HepG2 (cell line): Measurements from ENCODE around the gene CKAP2L. TPM values are rescaled to one million over a fixed set of nuclear protein-coding genes. Genes with fewer than 3 reads are reported as not detected.

Experiments
- FOXM1 ChIP-seq: sonication (generic); formaldehyde crosslinking; IDR thresholded peaks from 2 replicates; pipeline ENCODE4 v1.5.0; 2020; ENCODE audit warnings: missing genetic modification reagents
- HNF4G ChIP-seq, 2 experiments: sonication (generic) in 1 of 2; formaldehyde crosslinking in 1 of 2; IDR thresholded peaks; 2 replicates each; pipeline versions ENCODE4 v1.4.0 to v1.6.1; 2011 to 2020; ENCODE audit warnings: borderline replicate concordance in 2 of 2, low read depth in 2 of 2, mild to moderate bottlenecking in 2 of 2, low read length in 1 of 2, missing genetic modification reagents in 1 of 2, moderate library complexity in 1 of 2
- KLF11 ChIP-seq: IDR thresholded peaks from 2 replicates; pipeline ENCODE4 v1.6.1; 2016; ENCODE audit warnings: missing compliant biosample characterization
- MXD4 ChIP-seq: IDR thresholded peaks from 2 replicates; pipeline ENCODE4 v1.6.1; 2016; ENCODE audit warnings: mild to moderate bottlenecking, missing biosample characterization, missing genetic modification reagents
- PTBP1 ChIP-seq: fragments of 200-400 bp; formaldehyde crosslinking; IDR thresholded peaks from 2 replicates; pipeline ENCODE4 v1.6.1; 2018; ENCODE audit warnings: low read length, low read depth; ENCODE audit not compliant: poor library complexity, severe bottlenecking
- SOX6 ChIP-seq, 2 experiments: fragments of 450-650 bp in 1 of 2; sonication (generic) in 1 of 2; formaldehyde crosslinking in 1 of 2; IDR thresholded peaks; 2 replicates each; pipeline versions ENCODE4 v1.4.0 to v1.6.1; 2017 to 2020; ENCODE audit warnings: antibody characterized with exemption in 1 of 2, mild to moderate bottlenecking in 1 of 2, missing genetic modification reagents in 1 of 2
- TBP ChIP-seq: sonication (generic); formaldehyde crosslinking; IDR thresholded peaks from 2 replicates; pipeline ENCODE4 v1.5.0; 2020; ENCODE audit warnings: missing genetic modification reagents
- UBTF ChIP-seq: sonication (generic); formaldehyde crosslinking; IDR thresholded peaks from 2 replicates; pipeline ENCODE4 v1.4.0; 2020; ENCODE audit warnings: mild to moderate bottlenecking, missing genetic modification reagents
- YY1 ChIP-seq: IDR thresholded peaks from 2 replicates; pipeline ENCODE4 v1.6.1; 2011; ENCODE audit warnings: low read length, low read depth, moderate library complexity, mild to moderate bottlenecking; ENCODE audit not compliant: insufficient read depth, insufficient replicate concordance
- ZNF7 ChIP-seq: IDR thresholded peaks from 2 replicates; pipeline ENCODE4 v1.6.1; 2016; ENCODE audit warnings: missing biosample characterization, missing genetic modification reagents
- ZUFSP ChIP-seq: sonication (generic); formaldehyde crosslinking; IDR thresholded peaks from 2 replicates; pipeline ENCODE4 v1.9.0; 2021; ENCODE audit warnings: missing genetic modification reagents, mild to moderate bottlenecking, borderline replicate concordance
- polyA plus RNA-seq, 8 experiments: library from polyadenylated mRNA; depleted of rRNA in 3 of 8; stranded (reverse) in 7 of 8; unstranded in 1 of 8; fragments of >200 nt; fragmentation: Illumina TruSeq in 4 of 8; extraction: Trizol in 4 of 8; gene quantifications; 2 replicates each; pipeline versions ENCODE4 v1.2.1 to v1.2.3, GENCODE V29; 2011 to 2016; ENCODE audit warnings: low read depth in 4 of 8, missing spikeins in 1 of 8, mixed read lengths in 1 of 8; ENCODE audit not compliant: insufficient read depth in 1 of 8
- total RNA-seq, 5 experiments: library from RNA; depleted of rRNA; stranded (reverse); fragments of >200 nt; fragmentation: Illumina TruSeq; extraction: Trizol; gene quantifications; 2 replicates each; pipeline ENCODE4 v1.2.3, GENCODE V29; 2016; ENCODE audit warnings: low read depth in 1 of 5
- TF ChIP-seq, protein P1 (sequence below): sonication (generic); formaldehyde crosslinking; IDR thresholded peaks from 2 replicates; pipeline ENCODE4 v1.5.0; 2020; ENCODE audit warnings: mild to moderate bottlenecking, missing genetic modification reagents, moderate library complexity
- TF ChIP-seq, protein P2 (sequence below): IDR thresholded peaks from 2 replicates; pipeline ENCODE4 v1.6.1; 2016; ENCODE audit warnings: low read depth
- TF ChIP-seq, protein P3 (sequence below): sonication (generic); formaldehyde crosslinking; IDR thresholded peaks from 2 replicates; pipeline ENCODE4 v1.4.0; 2020; ENCODE audit warnings: missing genetic modification reagents, mild to moderate bottlenecking, borderline replicate concordance
- TF ChIP-seq, protein P4 (sequence below): sonication (generic); formaldehyde crosslinking; IDR thresholded peaks from 2 replicates; pipeline ENCODE4 v1.5.1; 2020; ENCODE audit warnings: mild to moderate bottlenecking, missing genetic modification reagents, moderate library complexity

CKAP2L gene
- total and polyA plus RNA-seq, 2 of the 13 experiments (the other 11 are each of a cell fraction or from before 2014, with no cell fraction given): 7.1 to 9.5 TPM

DNA sequence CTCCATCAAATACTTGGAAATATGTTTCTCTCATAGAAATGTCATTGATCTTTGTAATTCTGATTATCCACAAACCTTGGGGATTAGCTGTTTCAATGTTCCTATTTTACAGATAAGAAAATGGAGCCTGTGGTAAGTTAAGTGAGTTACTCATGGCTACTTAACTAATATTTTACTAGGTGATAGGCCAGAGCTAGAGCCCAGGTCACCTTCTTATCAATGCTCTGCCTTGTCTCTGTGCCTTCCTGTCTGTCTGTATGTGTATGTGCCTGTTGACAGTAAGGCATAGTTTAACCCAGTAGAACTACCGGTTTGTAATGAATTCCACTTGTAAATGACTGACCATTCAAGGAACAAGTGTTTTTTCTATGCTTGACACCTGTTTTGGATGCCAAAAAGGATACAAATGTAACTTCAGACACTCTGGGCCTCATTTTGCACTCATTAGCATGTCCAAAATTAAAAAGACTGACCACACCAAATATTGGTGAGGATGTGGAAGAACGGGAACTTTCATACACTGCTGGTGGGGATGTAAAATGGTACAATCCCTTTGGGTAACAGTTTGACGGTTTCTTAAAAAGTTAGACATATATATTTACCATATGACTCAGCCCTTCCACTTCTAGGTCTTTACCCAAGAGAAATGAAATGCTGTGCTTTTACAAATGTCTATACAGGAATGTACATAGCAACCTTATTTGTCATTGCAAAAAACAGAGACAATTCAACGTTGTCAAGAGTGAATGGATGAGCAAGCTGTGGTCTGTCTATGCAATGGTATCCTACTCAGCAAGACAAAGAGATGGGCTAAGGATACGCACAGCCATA lies 39.5 kb upstream of the CKAP2L start (continued):
- TF ChIP-seq, protein P1, sequence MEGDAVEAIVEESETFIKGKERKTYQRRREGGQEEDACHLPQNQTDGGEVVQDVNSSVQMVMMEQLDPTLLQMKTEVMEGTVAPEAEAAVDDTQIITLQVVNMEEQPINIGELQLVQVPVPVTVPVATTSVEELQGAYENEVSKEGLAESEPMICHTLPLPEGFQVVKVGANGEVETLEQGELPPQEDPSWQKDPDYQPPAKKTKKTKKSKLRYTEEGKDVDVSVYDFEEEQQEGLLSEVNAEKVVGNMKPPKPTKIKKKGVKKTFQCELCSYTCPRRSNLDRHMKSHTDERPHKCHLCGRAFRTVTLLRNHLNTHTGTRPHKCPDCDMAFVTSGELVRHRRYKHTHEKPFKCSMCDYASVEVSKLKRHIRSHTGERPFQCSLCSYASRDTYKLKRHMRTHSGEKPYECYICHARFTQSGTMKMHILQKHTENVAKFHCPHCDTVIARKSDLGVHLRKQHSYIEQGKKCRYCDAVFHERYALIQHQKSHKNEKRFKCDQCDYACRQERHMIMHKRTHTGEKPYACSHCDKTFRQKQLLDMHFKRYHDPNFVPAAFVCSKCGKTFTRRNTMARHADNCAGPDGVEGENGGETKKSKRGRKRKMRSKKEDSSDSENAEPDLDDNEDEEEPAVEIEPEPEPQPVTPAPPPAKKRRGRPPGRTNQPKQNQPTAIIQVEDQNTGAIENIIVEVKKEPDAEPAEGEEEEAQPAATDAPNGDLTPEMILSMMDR: no peak
- no peak for TF ChIP-seq YY1
- TF ChIP-seq PTBP1: no peak
- no peak for TF ChIP-seq TBP
- TF ChIP-seq ZUFSP (CRISPR knock-in tag): no peak
- TF ChIP-seq, protein P2, sequence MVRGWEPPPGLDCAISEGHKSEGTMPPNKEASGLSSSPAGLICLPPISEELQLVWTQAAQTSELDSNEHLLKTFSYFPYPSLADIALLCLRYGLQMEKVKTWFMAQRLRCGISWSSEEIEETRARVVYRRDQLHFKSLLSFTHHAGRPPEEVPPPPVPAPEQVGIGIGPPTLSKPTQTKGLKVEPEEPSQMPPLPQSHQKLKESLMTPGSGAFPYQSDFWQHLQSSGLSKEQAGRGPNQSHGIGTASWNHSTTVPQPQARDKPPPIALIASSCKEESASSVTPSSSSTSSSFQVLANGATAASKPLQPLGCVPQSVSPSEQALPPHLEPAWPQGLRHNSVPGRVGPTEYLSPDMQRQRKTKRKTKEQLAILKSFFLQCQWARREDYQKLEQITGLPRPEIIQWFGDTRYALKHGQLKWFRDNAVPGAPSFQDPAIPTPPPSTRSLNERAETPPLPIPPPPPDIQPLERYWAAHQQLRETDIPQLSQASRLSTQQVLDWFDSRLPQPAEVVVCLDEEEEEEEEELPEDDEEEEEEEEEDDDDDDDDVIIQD (CRISPR knock-in tag): peak; percentile 83
- no peak for TF ChIP-seq SOX6 (IDR thresholded peaks at IDR 0.05)
- peak; percentile 71 for TF ChIP-seq SOX6 (CRISPR knock-in tag; IDR thresholded peaks at IDR 0.05)
- no peak for TF ChIP-seq HNF4G (IDR thresholded peaks at IDR 0.05; ENCODE audit: borderline replicate concordance, low read depth, low read length)
- TF ChIP-seq HNF4G (CRISPR knock-in tag; IDR thresholded peaks at IDR 0.05; ENCODE audit: borderline replicate concordance, low read depth): no peak
- TF ChIP-seq, protein P3, sequence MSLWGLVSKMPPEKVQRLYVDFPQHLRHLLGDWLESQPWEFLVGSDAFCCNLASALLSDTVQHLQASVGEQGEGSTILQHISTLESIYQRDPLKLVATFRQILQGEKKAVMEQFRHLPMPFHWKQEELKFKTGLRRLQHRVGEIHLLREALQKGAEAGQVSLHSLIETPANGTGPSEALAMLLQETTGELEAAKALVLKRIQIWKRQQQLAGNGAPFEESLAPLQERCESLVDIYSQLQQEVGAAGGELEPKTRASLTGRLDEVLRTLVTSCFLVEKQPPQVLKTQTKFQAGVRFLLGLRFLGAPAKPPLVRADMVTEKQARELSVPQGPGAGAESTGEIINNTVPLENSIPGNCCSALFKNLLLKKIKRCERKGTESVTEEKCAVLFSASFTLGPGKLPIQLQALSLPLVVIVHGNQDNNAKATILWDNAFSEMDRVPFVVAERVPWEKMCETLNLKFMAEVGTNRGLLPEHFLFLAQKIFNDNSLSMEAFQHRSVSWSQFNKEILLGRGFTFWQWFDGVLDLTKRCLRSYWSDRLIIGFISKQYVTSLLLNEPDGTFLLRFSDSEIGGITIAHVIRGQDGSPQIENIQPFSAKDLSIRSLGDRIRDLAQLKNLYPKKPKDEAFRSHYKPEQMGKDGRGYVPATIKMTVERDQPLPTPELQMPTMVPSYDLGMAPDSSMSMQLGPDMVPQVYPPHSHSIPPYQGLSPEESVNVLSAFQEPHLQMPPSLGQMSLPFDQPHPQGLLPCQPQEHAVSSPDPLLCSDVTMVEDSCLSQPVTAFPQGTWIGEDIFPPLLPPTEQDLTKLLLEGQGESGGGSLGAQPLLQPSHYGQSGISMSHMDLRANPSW: no peak
- no peak for TF ChIP-seq UBTF (CRISPR knock-in tag)
- TF ChIP-seq ZNF7 (CRISPR knock-in tag): peak; percentile 48; the same call in 1 of the 2 replicates
- TF ChIP-seq KLF11 (CRISPR knock-in tag): no peak
- no peak for TF ChIP-seq FOXM1 (CRISPR knock-in tag)
- peak; percentile 61; the same call in 1 of the 2 replicates for TF ChIP-seq MXD4 (CRISPR knock-in tag)
- TF ChIP-seq, protein P4, sequence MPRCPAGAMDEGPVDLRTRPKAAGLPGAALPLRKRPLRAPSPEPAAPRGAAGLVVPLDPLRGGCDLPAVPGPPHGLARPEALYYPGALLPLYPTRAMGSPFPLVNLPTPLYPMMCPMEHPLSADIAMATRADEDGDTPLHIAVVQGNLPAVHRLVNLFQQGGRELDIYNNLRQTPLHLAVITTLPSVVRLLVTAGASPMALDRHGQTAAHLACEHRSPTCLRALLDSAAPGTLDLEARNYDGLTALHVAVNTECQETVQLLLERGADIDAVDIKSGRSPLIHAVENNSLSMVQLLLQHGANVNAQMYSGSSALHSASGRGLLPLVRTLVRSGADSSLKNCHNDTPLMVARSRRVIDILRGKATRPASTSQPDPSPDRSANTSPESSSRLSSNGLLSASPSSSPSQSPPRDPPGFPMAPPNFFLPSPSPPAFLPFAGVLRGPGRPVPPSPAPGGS (CRISPR knock-in tag): no peak
